ENCODE data around the gene ZNF48.

The ZNF48 gene

GRCh38 chr16:30449116-30449435, 53.9 kb downstream of the ZNF48 start:
- no peaks in the 10 kb centered on the region for H3K9me2 ChIP-seq (replicated peaks; ENCODE audit: insufficient read depth, low read length)
- no peak overlapping the region for H2AFZ ChIP-seq (ENCODE audit: low read depth, low read length, severe bottlenecking)
- peaks cover 47% of the 10 kb centered on the region for H3F3A ChIP-seq (ENCODE audit: insufficient read depth)
- H3K36me3 ChIP-seq (ENCODE audit: low read length): peaks cover 11% of the 10 kb centered on the region
- H3K27ac ChIP-seq (ENCODE audit: low read depth, low read length): no peak overlapping the region
- H3K9ac ChIP-seq (ENCODE audit: low read length): no peak overlapping the region
- peaks cover 26% of the 10 kb centered on the region for H3K79me2 ChIP-seq (ENCODE audit: insufficient read depth, low read length)
- H4K20me1 ChIP-seq (ENCODE audit: low read depth, low read length): peaks cover 11% of the 10 kb centered on the region; the same call in 1 of the 2 replicates
- H3K27me3 ChIP-seq (ENCODE audit: low read length): no peaks in the 10 kb centered on the region
- no peaks in the 10 kb centered on the region for H3K9me3 ChIP-seq (ENCODE audit: insufficient read depth, low read length)
- H3K4me2 ChIP-seq (ENCODE audit: low read depth, low read length, poor library complexity, severe bottlenecking): no peak overlapping the region
- H3K4me3 ChIP-seq (ENCODE audit: insufficient read depth, low read length, poor library complexity, severe bottlenecking): no peak overlapping the region
- TF ChIP-seq EZH2phosphoT487 (conservative IDR thresholded peaks at IDR 0.05; ENCODE audit: low read length): no peak
- TF ChIP-seq CTCF (IDR thresholded peaks at IDR 0.05; ENCODE audit: insufficient read depth, low read length, poor library complexity, severe bottlenecking): no peak
